ENCODE results near the gene MMD. TPM values are rescaled to one million over a fixed set of nuclear protein-coding genes. Genes with fewer than 3 reads are reported as not detected.

MMD gene
- total and polyA plus RNA-seq, 2 donors (not counting 1 experiment from before 2014, with no cell fraction given): 19.2 to 29.4 TPM

DNA sequence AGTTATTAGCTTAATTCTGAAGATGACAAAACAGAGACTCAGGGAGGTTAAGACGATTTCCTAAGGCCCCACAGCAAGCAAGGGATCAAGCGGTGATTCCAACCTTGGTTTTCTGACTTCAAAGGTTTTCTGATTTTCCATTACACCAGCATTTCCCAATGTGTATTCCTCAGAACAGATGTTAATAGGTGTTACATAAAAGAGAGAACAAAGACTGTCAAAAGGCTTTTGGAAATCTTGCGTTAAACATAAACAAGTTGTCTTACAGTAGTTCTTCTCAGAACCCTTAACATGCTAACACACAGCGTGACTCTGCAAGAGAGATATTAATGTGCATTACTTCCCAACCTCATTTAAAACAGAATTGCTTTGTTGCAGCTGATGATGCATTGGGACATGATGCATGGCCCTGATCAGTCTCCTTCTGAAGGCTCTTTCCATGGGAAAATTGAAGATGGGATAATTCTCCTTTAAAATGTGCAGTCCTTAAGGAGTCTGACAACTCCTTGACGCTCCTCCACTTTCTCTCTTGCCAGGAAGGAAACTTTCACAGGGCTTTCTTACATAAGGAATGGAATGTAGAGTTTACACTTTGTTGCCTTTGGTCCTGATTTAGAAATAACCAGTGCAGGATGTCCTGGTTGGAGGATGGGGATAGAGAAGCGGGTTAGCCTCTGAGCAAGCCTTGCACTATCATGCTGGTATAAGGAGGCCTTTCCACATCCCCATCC is 21.5 kb upstream of the MMD start:
- Mint-ChIP-seq H3K9me3 (ENCODE audit: insufficient read depth) (no peaks in the 10 kb centered on the region), H3K4me1 (peaks cover 23% of the 10 kb centered on the region), H3K27me3 (no peaks in the 10 kb centered on the region), H3K27ac (no peak overlapping the region), H3K4me3 (no peak overlapping the region)
- WGBS (ENCODE audit: insufficient coverage): no CpG with 5 or more reads among the region's 6 CpGs
- DNase-seq: no peak
- Histone ChIP-seq H3K27me3 (replicated peaks in 1 of 4; ENCODE audit: control extremely low read depth in 1 of 4, control insufficient read depth in 3 of 4, insufficient read depth in 4 of 4, low read length in 3 of 4) (peaks cover 0 to 13% (median 6%) of the 10 kb centered on the region in 4 experiments), H3K79me2 (ENCODE audit: control insufficient read depth, insufficient read depth, low read length) (no peaks in the 10 kb centered on the region), H3K4me3 (ENCODE audit: control extremely low read depth in 1 of 5, extremely low read depth in 1 of 5, insufficient read depth in 1 of 5, low read depth in 2 of 5, low read length in 4 of 5) (no peak overlapping the region), H3K27ac (ENCODE audit: low read length in 2 of 2) (no peak overlapping the region), H3K36me3 (replicated peaks in 1 of 2; ENCODE audit: control extremely low read depth in 1 of 2, control insufficient read depth in 1 of 2, extremely low read depth in 1 of 2, insufficient read depth in 2 of 2, low read length in 1 of 2) (no peaks in the 10 kb centered on the region), H4K20me1 (ENCODE audit: control insufficient read depth, insufficient read depth, low read length, poor library complexity, severe bottlenecking) (no peaks in the 10 kb centered on the region), H2AFZ (ENCODE audit: insufficient read depth, low read depth, low read length, poor library complexity, severe bottlenecking) (no peak overlapping the region), H3K9ac (ENCODE audit: low read length) (no peak overlapping the region), H3K4me2 (replicated peaks; ENCODE audit: low read depth, low read length, poor library complexity, severe bottlenecking) (no peak overlapping the region), H3K4me1 (ENCODE audit: control insufficient read depth in 2 of 2, insufficient read depth in 2 of 2, low read length in 2 of 2) (peaks cover 13 to 16% of the 10 kb centered on the region in 2 donors), H3K9me3 (ENCODE audit: control extremely low read depth in 1 of 3, control insufficient read depth in 2 of 3, insufficient read depth in 1 of 3, low read length in 2 of 3) (no peaks in the 10 kb centered on the region)
- CTCF ChIA-PET: interaction anchor here (0.7 to 1.8 kb wide), 2 partner anchors 22 to 69 kb away, joined by 3 to 4 read pairs; partner anchors contain the start of gene MMD
- intact Hi-C loops (cut with micrococcal nuclease): no loop called here
- POLR2A ChIA-PET: no interaction called here
- TF ChIP-seq EZH2 (IDR thresholded peaks at IDR 0.05; ENCODE audit: borderline replicate concordance, insufficient read depth, low read depth, low read length, poor library complexity, severe bottlenecking): no peak
- TF ChIP-seq, protein P1, sequence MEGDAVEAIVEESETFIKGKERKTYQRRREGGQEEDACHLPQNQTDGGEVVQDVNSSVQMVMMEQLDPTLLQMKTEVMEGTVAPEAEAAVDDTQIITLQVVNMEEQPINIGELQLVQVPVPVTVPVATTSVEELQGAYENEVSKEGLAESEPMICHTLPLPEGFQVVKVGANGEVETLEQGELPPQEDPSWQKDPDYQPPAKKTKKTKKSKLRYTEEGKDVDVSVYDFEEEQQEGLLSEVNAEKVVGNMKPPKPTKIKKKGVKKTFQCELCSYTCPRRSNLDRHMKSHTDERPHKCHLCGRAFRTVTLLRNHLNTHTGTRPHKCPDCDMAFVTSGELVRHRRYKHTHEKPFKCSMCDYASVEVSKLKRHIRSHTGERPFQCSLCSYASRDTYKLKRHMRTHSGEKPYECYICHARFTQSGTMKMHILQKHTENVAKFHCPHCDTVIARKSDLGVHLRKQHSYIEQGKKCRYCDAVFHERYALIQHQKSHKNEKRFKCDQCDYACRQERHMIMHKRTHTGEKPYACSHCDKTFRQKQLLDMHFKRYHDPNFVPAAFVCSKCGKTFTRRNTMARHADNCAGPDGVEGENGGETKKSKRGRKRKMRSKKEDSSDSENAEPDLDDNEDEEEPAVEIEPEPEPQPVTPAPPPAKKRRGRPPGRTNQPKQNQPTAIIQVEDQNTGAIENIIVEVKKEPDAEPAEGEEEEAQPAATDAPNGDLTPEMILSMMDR (IDR thresholded peaks at IDR 0.05): no peak
- ATAC-seq (ENCODE audit: low read depth): no peak

GRCh38 chr17:55442462-55442861 is 20.8 kb upstream of the MMD start:
- Histone ChIP-seq H3K4me3 (ENCODE audit: control extremely low read depth in 1 of 5, extremely low read depth in 1 of 5, insufficient read depth in 1 of 5, low read depth in 2 of 5, low read length in 4 of 5) (no peak overlapping the region), H3K79me2 (ENCODE audit: control insufficient read depth, insufficient read depth, low read length) (no peaks in the 10 kb centered on the region), H2AFZ (ENCODE audit: insufficient read depth, low read depth, low read length, poor library complexity, severe bottlenecking) (no peak overlapping the region), H3K4me1 (ENCODE audit: control insufficient read depth in 2 of 2, insufficient read depth in 2 of 2, low read length in 2 of 2) (peaks cover 18 to 21% of the 10 kb centered on the region in 2 donors), H4K20me1 (ENCODE audit: control insufficient read depth, insufficient read depth, low read length, poor library complexity, severe bottlenecking) (no peaks in the 10 kb centered on the region), H3K36me3 (replicated peaks in 1 of 2; ENCODE audit: control extremely low read depth in 1 of 2, control insufficient read depth in 1 of 2, extremely low read depth in 1 of 2, insufficient read depth in 2 of 2, low read length in 1 of 2) (no peaks in the 10 kb centered on the region), H3K4me2 (replicated peaks; ENCODE audit: low read depth, low read length, poor library complexity, severe bottlenecking) (no peak overlapping the region), H3K27me3 (replicated peaks in 1 of 4; ENCODE audit: control extremely low read depth in 1 of 4, control insufficient read depth in 3 of 4, insufficient read depth in 4 of 4, low read length in 3 of 4) (peaks cover 0 to 13% (median 6%) of the 10 kb centered on the region in 4 experiments), H3K27ac (ENCODE audit: low read length in 2 of 2) (no peak overlapping the region), H3K9me3 (ENCODE audit: control extremely low read depth in 1 of 3, control insufficient read depth in 2 of 3, insufficient read depth in 1 of 3, low read length in 2 of 3) (no peaks in the 10 kb centered on the region), H3K9ac (ENCODE audit: low read length) (no peak overlapping the region)
- ChIA-PET CTCF (interaction anchor here (0.7 to 1.8 kb wide), 3 partner anchors 21 to 70 kb away, joined by 3 to 4 read pairs (median 3); partner anchors contain the start of gene MMD), POLR2A (interaction anchor here (0.7 kb wide), 1 partner anchor 31 kb away, joined by 3 read pairs; no protein-coding TSS in a partner anchor)
- ATAC-seq (ENCODE audit: low read depth) (no peak), DNase-seq (no peak)
- no peak for TF ChIP-seq EZH2 (IDR thresholded peaks at IDR 0.05; ENCODE audit: borderline replicate concordance, insufficient read depth, low read depth, low read length, poor library complexity, severe bottlenecking)
- TF ChIP-seq, protein P1 (IDR thresholded peaks at IDR 0.05): no peak
- WGBS (ENCODE audit: insufficient coverage): 100% methylated on average over 4 of the region's 5 CpGs
- H3K4me1 Mint-ChIP-seq: peaks cover 30% of the 10 kb centered on the region
- no peaks in the 10 kb centered on the region for H3K27me3 Mint-ChIP-seq
- intact Hi-C loops (cut with micrococcal nuclease): no loop called here
- no peak overlapping the region for H3K27ac Mint-ChIP-seq
- H3K4me3 Mint-ChIP-seq: no peak overlapping the region
- no peaks in the 10 kb centered on the region for H3K9me3 Mint-ChIP-seq (ENCODE audit: insufficient read depth)

All from B cell (primary cell).